Fibroblast of pulmonary artery (primary cell): ENCODE results near the gene FXYD7.

Source experiments
- DNase-seq: peaks from one replicate; pipeline ENCODE4 v3.0.0-alpha.2; 2010; ENCODE audit warnings: low read depth
- H3K4me3 ChIP-seq: replicated peaks from 2 replicates; pipeline ENCODE4 v1.5.1; 2011; ENCODE audit warnings: low read depth, mild to moderate bottlenecking, control low read depth, low read length, moderate library complexity
- CTCF ChIP-seq: IDR thresholded peaks from 2 replicates; pipeline ENCODE4 v1.5.1; 2011; ENCODE audit warnings: mild to moderate bottlenecking, control low read depth, low read length, inconsistent platforms; ENCODE audit errors: missing control alignments

FXYD7 gene

GRCh38 chr19:35167251-35168119 is 24.4 kb downstream of the FXYD7 start:
- no peak for TF ChIP-seq CTCF
- DNase-seq: no peak
- no peak overlapping the region for H3K4me3 ChIP-seq

GRCh38 chr19:35168196-35168595 is 25.1 kb downstream of the FXYD7 start:
- TF ChIP-seq CTCF: no peak
- DNase-seq: no peak
- no peak overlapping the region for H3K4me3 ChIP-seq

GRCh38 chr19:35169221-35169995 is 26.4 kb downstream of the FXYD7 start:
- DNase-seq: no peak
- no peak overlapping the region for H3K4me3 ChIP-seq
- no peak for TF ChIP-seq CTCF

GRCh38 chr19:35170359-35171061 is 27.5 kb downstream of the FXYD7 start:
- DNase-seq: peak; percentile 28
- no peak for TF ChIP-seq CTCF

GRCh38 chr19:35171730-35172129 is 28.7 kb downstream of the FXYD7 start:
- no peak overlapping the region for H3K4me3 ChIP-seq
- no peak for DNase-seq
- TF ChIP-seq CTCF: no peak

More at GRCh38 chr19:35170359-35171061, 27.5 kb downstream of the FXYD7 start:
- H3K4me3 ChIP-seq: no peak overlapping the region

GRCh38 chr19:35174226-35174625 is 31.2 kb downstream of the FXYD7 start:
- H3K4me3 ChIP-seq: no peak overlapping the region
- TF ChIP-seq CTCF: no peak
- DNase-seq: no peak
